Activated CD8-positive, alpha-beta T cell treated with anti-CD3 and anti-CD28 coated beads, Interleukin-2, amount 10 ng/mL, durations not matched to agents 7 days and 5 days (primary cell): ENCODE measurements around the gene H19. TPM values are rescaled to one million over a fixed set of nuclear protein-coding genes. Genes with fewer than 3 reads are reported as not detected.

ENCODE experiments used
- total RNA-seq, 2 experiments: library from RNA; stranded (reverse); gene quantifications; one replicate each; pipeline ENCODE4 v1.2.3, GENCODE V29; 2021

The H19 gene
- total RNA-seq, 2 experiments from 2014 or later: not detected

Other genes starting within 250 kb of the H19 start
- gene IFITM10, start 247.2 kb downstream of the H19 start, total RNA-seq: 1 to 10 TPM in 1 of 2 experiments, under 1 TPM in 1; 0.63 to 1.0 TPM
- gene CTSD, start 233.9 kb downstream of the H19 start, total RNA-seq: 100 to 1,000 TPM; 153 to 172 TPM
- not detected for gene SYT8, start 162.9 kb downstream of the H19 start, total RNA-seq
- gene TNNI2, start 158.9 kb downstream of the H19 start, total RNA-seq: under 1 TPM in 1 of 2 experiments, not detected in 1; 0.50 TPM
- 100 to 1,000 TPM; 463 to 477 TPM for gene LSP1, start 144.8 kb downstream of the H19 start, total RNA-seq
- under 1 TPM in 1 of 2 experiments, not detected in 1; 0.08 TPM for gene PRR33, start 105.9 kb downstream of the H19 start, total RNA-seq
- 1 to 10 TPM; 2.6 to 2.8 TPM for gene TNNT3, start 78.1 kb downstream of the H19 start, total RNA-seq
- 100 to 1,000 TPM; 109 to 110 TPM for gene MRPL23, start 50.5 kb downstream of the H19 start, total RNA-seq
- gene IGF2, start 141.5 kb upstream of the H19 start, total RNA-seq: not detected
- gene INS, start 163.4 kb upstream of the H19 start, total RNA-seq: not detected
- not detected for gene TH, start 174.0 kb upstream of the H19 start, total RNA-seq